AG04450 (cell line): ENCODE measurements around the gene GLS2. TPM values are rescaled to one million over a fixed set of nuclear protein-coding genes. Genes with fewer than 3 reads are reported as not detected.

Experiments used
- CTCF ChIA-PET: fragments of 300-600, 350-600 bp; formaldehyde crosslinking; extraction: SDS; loops from one replicate; lab custom pipeline; 2022; ENCODE audit warnings: antibody characterized with exemption, inconsistent platforms; lab: Charles Lee
- POLR2A ChIA-PET: fragments of 350-600 bp; formaldehyde crosslinking; extraction: SDS; loops from one replicate; lab custom pipeline; 2021; ENCODE audit warnings: antibody characterized with exemption, inconsistent platforms; lab: Yijun Ruan, JAX
- DNase-seq: peaks from one replicate; pipeline ENCODE4 v3.0.0-alpha.2; 2011; ENCODE audit warnings: low read depth, low spot score
- H3K27ac ChIP-seq: one replicate; pipeline ENCODE4 v1.5.1; 2012; ENCODE audit warnings: low read depth, low read length, control low read depth
- H3K27me3 ChIP-seq: one replicate; pipeline ENCODE4 v1.6.0; 2012; ENCODE audit warnings: low read length; ENCODE audit not compliant: control insufficient read depth, insufficient read depth
- H3K4me3 ChIP-seq: 2 replicates; pipeline ENCODE4 v1.5.1; 2011; ENCODE audit warnings: mild to moderate bottlenecking, low read depth, low read length, control low read depth
- H3K9me3 ChIP-seq: 2 replicates; pipeline ENCODE4 v1.5.1; 2012; ENCODE audit warnings: low read length; ENCODE audit not compliant: control insufficient read depth, insufficient read depth
- polyA plus RNA-seq: library from polyadenylated mRNA; depleted of rRNA; stranded (reverse); fragments of >200 nt; gene quantifications from 2 replicates; pipeline ENCODE4 v1.2.3, GENCODE V29; 2011
- TF ChIP-seq, protein P1 (sequence below): IDR thresholded peaks from 2 replicates; pipeline ENCODE4 v1.5.1; 2011; ENCODE audit warnings: low read depth, low read length, control low read depth, inconsistent platforms

The GLS2 gene
- polyA plus RNA-seq, 1 experiment, result 0.12 TPM

DNA sequence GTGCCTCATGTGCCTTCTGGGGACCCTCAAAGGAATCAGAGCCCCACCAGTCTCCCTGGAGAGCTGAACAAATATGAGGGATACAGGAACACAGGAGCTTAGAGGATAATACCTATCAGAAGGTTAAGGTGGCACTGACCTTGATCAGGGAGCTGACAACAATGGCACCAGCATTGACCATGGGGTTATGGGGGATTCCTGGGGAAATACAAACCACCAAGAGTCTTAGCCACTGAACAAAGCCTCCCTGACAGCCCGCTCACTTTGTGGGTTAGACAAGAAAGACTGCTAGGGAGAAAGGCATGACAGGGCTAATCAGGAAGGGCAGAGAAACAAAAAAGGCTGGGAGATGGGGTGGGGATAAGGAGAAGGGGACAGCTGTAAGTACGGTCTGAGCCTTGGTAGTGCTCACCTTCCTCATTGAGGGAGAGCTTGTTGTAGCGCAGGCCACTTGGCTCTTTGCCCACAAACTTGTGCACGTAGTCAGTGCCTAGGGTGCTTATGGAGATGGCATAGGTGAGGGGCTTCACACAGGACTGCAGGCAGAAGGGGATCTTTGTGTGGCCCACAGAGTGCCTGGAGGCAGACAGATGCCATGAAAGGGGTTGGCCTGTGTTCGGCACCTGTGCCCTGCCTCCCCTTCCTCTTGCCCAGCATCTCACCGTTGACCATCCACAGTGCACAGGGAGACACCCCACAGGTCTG, 10.3 kb downstream of the GLS2 start:
- H3K9me3 ChIP-seq, result no peaks in the 10 kb centered on the region
- no peak for DNase-seq
- no peak overlapping the region for H3K27ac ChIP-seq
- TF ChIP-seq, protein P1, sequence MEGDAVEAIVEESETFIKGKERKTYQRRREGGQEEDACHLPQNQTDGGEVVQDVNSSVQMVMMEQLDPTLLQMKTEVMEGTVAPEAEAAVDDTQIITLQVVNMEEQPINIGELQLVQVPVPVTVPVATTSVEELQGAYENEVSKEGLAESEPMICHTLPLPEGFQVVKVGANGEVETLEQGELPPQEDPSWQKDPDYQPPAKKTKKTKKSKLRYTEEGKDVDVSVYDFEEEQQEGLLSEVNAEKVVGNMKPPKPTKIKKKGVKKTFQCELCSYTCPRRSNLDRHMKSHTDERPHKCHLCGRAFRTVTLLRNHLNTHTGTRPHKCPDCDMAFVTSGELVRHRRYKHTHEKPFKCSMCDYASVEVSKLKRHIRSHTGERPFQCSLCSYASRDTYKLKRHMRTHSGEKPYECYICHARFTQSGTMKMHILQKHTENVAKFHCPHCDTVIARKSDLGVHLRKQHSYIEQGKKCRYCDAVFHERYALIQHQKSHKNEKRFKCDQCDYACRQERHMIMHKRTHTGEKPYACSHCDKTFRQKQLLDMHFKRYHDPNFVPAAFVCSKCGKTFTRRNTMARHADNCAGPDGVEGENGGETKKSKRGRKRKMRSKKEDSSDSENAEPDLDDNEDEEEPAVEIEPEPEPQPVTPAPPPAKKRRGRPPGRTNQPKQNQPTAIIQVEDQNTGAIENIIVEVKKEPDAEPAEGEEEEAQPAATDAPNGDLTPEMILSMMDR, result no peak
- no peak overlapping the region for H3K4me3 ChIP-seq
- POLR2A ChIA-PET, result interaction anchor here (1.0 kb wide), 1 partner anchor 11 kb away, joined by 3 read pairs; the partner anchor contains the start of gene GLS2
- no peaks in the 10 kb centered on the region for H3K27me3 ChIP-seq
- CTCF ChIA-PET, result no interaction called here

DNA sequence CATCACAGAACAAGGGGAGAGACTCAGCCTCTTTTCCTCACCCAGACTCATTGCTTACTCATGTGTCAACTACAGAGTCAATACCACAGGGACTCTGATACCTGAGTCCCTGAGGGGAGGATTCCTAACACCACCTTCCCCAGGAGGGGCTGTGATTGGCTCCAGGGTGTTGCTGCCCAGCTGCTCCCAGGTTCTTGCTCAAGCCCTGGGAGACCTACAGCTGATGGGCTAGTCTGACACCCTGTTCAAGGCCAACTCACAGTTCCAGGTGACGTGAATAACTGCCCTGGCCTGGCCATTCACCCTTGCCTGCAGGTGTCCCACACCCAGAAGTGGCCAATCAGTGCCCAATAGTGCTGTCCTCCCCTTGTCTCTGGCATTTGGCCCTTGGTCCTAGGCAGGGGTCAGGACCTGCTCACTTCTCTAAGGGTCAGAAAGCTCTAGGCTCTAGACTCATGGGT, 11.0 kb downstream of the GLS2 start:
- no peak overlapping the region for H3K4me3 ChIP-seq
- H3K27me3 ChIP-seq, result no peaks in the 10 kb centered on the region
- DNase-seq, result no peak
- ChIA-PET CTCF (interaction anchor here (0.6 kb wide), 1 partner anchor 466 kb away, joined by 3 read pairs; no protein-coding TSS in a partner anchor), POLR2A (interaction anchor here (1.0 kb wide), 1 partner anchor 11 kb away, joined by 3 read pairs; the partner anchor contains the start of gene GLS2)
- TF ChIP-seq, protein P1, result no peak
- H3K27ac ChIP-seq, result no peak overlapping the region
- H3K9me3 ChIP-seq, result no peaks in the 10 kb centered on the region

DNA sequence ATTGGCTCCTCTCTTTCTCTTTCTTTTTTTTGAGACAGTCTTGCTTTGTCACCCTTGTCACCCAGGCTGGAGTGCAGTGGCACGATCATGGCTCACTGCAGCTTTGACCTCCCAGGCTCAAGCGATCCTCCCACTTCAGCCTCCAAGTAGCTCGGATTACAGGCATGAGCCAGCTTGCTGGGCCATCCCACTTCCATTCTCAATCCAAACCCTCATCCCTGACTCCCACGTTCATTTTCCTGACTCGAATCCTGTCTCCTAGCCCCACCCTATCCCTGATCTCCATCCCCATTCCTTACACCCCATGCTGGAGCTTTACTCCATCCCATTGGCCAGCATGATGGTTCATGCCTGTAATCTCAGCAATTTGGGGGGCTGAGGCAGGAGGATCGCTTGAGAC, 11.8 kb downstream of the GLS2 start:
- H3K4me3 ChIP-seq, result no peak overlapping the region
- no peaks in the 10 kb centered on the region for H3K27me3 ChIP-seq
- CTCF ChIA-PET, result interaction anchor here (0.6 to 1.1 kb wide), 2 partner anchors 12 to 465 kb away, joined by 3 read pairs; no protein-coding TSS in a partner anchor
- TF ChIP-seq, protein P1, result no peak
- H3K9me3 ChIP-seq, result no peaks in the 10 kb centered on the region
- POLR2A ChIA-PET, result interaction anchor here (1.1 kb wide), 1 partner anchor 116 kb away, joined by 3 read pairs; the partner anchor contains the start of gene STAT2
- no peak for DNase-seq
- H3K27ac ChIP-seq, result no peak overlapping the region

DNA sequence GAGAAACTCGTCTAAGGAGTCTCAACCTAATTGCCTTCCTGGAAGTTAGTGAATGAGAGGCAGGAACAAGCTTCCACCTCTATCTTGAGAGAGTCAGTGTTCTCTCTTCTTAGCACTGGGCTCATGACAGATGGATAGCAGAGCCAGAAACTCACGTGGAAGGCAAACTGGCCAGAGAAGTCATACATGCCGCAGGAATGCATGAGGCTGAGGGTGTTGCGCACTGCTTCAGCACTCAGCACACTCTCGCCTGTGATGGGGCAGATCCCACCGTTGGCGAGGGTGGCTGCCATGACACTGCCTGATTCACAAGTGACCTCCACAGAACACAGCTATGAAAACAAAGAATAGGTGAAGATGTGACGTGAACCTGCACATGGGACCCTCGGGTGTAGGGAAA, 13.6 kb downstream of the GLS2 start:
- TF ChIP-seq, protein P1, result no peak
- no peak overlapping the region for H3K4me3 ChIP-seq
- H3K9me3 ChIP-seq, result no peaks in the 10 kb centered on the region
- CTCF ChIA-PET, result interaction anchor here (2.7 kb wide), 1 partner anchor 10 kb away, joined by 15 read pairs; no protein-coding TSS in a partner anchor
- no peaks in the 10 kb centered on the region for H3K27me3 ChIP-seq
- DNase-seq, result no peak
- no peak overlapping the region for H3K27ac ChIP-seq
- POLR2A ChIA-PET, result no interaction called here
